CD8-positive, alpha-beta memory T cell (primary cell): Measurements from ENCODE around the gene IRAK1. TPM values are rescaled to one million over a fixed set of nuclear protein-coding genes. Genes with fewer than 3 reads are reported as not detected.
"Not testable (repeated sequence)": the region's sequence is repeated elsewhere in the genome, so short reads cannot be mapped to it uniquely, and the experiment has no call there.

Source experiments
- CTCF ChIA-PET: fragments of 350-600 bp; sonication (Branson Sonifier 250); formaldehyde crosslinking; loops from one replicate; lab custom pipeline; 2021; ENCODE audit warnings: antibody characterized with exemption; lab: Charles Lee
- POLR2A ChIA-PET: fragments of 350-600 bp; sonication (Branson Sonifier 250); formaldehyde crosslinking; loops from one replicate; lab custom pipeline; 2021; ENCODE audit warnings: antibody characterized with exemption; lab: Charles Lee
- DNase-seq, 5 donors: peaks; one replicate each; pipeline versions ENCODE4 v3.0.0 to v3.0.0-alpha.2; 2020 to 2022; ENCODE audit warnings: mixed read lengths in 1 of 5
- H3K27ac ChIP-seq: one replicate; pipeline ENCODE4 v1.7.0; 2013; ENCODE audit warnings: low read depth, mild to moderate bottlenecking, low read length, moderate library complexity
- H3K27me3 ChIP-seq: 2 replicates; pipeline ENCODE4 v1.7.0; 2013; ENCODE audit warnings: low read length, mild to moderate bottlenecking; ENCODE audit not compliant: insufficient read depth, poor library complexity, severe bottlenecking
- H3K36me3 ChIP-seq: 2 replicates; pipeline ENCODE4 v1.7.0; 2013; ENCODE audit warnings: mild to moderate bottlenecking, low read length, moderate library complexity; ENCODE audit not compliant: insufficient read depth
- H3K4me1 ChIP-seq: 2 replicates; pipeline ENCODE4 v1.7.0; 2013; ENCODE audit warnings: mild to moderate bottlenecking, low read length, moderate library complexity; ENCODE audit not compliant: insufficient read depth
- H3K4me3 ChIP-seq: 2 replicates; pipeline ENCODE4 v1.7.0; 2013; ENCODE audit warnings: mild to moderate bottlenecking, low read length
- H3K9me3 ChIP-seq: 2 replicates; pipeline ENCODE4 v1.7.0; 2013; ENCODE audit warnings: mild to moderate bottlenecking, low read length
- H3K27ac Mint-ChIP-seq, 8 donors: one replicate each; pipeline ENCODE4 v1.8.0; 2020 to 2021; ENCODE audit warnings: mixed read lengths in 8 of 8, mild to moderate bottlenecking in 6 of 8, inconsistent platforms in 3 of 8, moderate library complexity in 3 of 8
- H3K27me3 Mint-ChIP-seq, 2 donors: one replicate each; pipeline ENCODE4 v1.8.0; 2020 to 2021; ENCODE audit warnings: mixed read lengths in 2 of 2, mild to moderate bottlenecking in 1 of 2, moderate library complexity in 1 of 2
- H3K36me3 Mint-ChIP-seq, 3 donors: one replicate each; pipeline ENCODE4 v1.8.0; 2020 to 2021; ENCODE audit warnings: mixed read lengths in 3 of 3, inconsistent platforms in 1 of 3, mild to moderate bottlenecking in 1 of 3
- H3K4me1 Mint-ChIP-seq, 3 donors: one replicate each; pipeline ENCODE4 v1.8.0; 2020 to 2021; ENCODE audit warnings: mixed read lengths in 3 of 3, inconsistent platforms in 1 of 3, mild to moderate bottlenecking in 1 of 3
- H3K4me3 Mint-ChIP-seq, 7 donors: one replicate each; pipeline ENCODE4 v1.8.0; 2020 to 2021; ENCODE audit warnings: mixed read lengths in 7 of 7, mild to moderate bottlenecking in 6 of 7, moderate library complexity in 4 of 7, inconsistent platforms in 2 of 7
- H3K9me3 Mint-ChIP-seq, 5 donors: one replicate each; pipeline ENCODE4 v1.8.0; 2020 to 2022; ENCODE audit warnings: mixed read lengths in 5 of 5, mild to moderate bottlenecking in 3 of 5, moderate library complexity in 2 of 5, inconsistent platforms in 1 of 5
- polyA plus RNA-seq: library from polyadenylated mRNA; unstranded; fragments of 300-500 nt; fragmentation: Illumina TruSeq; gene quantifications from one replicate; pipeline ENCODE4 v1.2.3, GENCODE V29; 2021
- total RNA-seq, 2 experiments: library from RNA; stranded (reverse); gene quantifications; one replicate each; pipeline ENCODE4 v1.2.3, GENCODE V29; 2021

The IRAK1 gene
- total and polyA plus RNA-seq, 3 experiments from 2014 or later = 58.0 to 214 (median 208) TPM

- Mint-ChIP-seq H3K4me1 (peaks cover 37 to 51% (median 43%) of the 10 kb centered on the region in 3 donors), H3K4me3 (peak overlapping the region; percentile 66 to 89 (median 76)), H3K36me3 (no peaks in the 10 kb centered on the region), H3K27ac (peak overlapping the region; percentile 91 to 99 (median 95)), H3K27me3 (peaks cover 0 to 6% of the 10 kb centered on the region in 2 donors), H3K9me3 (no peaks in the 10 kb centered on the region)
- no peaks in the 10 kb centered on the region for H3K9me3 ChIP-seq
- no peak overlapping the region for H3K27ac ChIP-seq
- no peak for DNase-seq
- H3K4me1 ChIP-seq = peaks cover 48% of the 10 kb centered on the region
- H3K4me3 ChIP-seq = peak overlapping the region; percentile 23
- ChIA-PET CTCF (interaction anchor here (1.2 to 2.8 kb wide), 4 partner anchors 10 to 33 kb away, joined by 3 to 9 read pairs (median 4); partner anchors contain the start of gene HCFC1), POLR2A (interaction anchor here (0.7 to 2.2 kb wide), 6 partner anchors 9 to 33 kb away, joined by 3 to 15 read pairs (median 4); partner anchors contain the start of genes HCFC1 and TMEM187)
- H3K36me3 ChIP-seq = no peaks in the 10 kb centered on the region
- no peaks in the 10 kb centered on the region for H3K27me3 ChIP-seq
Measured at GRCh38 chrX:153981231-153981630, 38.5 kb downstream of the IRAK1 start.

- H3K27ac Mint-ChIP-seq = peak overlapping the region; percentile 81 to 99 (median 95)
- Histone ChIP-seq H3K4me1 (peaks cover 47% of the 10 kb centered on the region), H3K27ac (peak overlapping the region; percentile 31)
- not testable (repeated sequence) for H3K9me3 Mint-ChIP-seq, DNase-seq, H3K9me3 ChIP-seq, H3K27me3 ChIP-seq, H3K27me3 Mint-ChIP-seq, H3K4me3 ChIP-seq, H3K36me3 Mint-ChIP-seq, H3K36me3 ChIP-seq
- CTCF ChIA-PET = interaction anchor here (1.3 to 2.8 kb wide), 3 partner anchors 10 to 34 kb away, joined by 4 to 9 read pairs (median 5); partner anchors contain the start of gene HCFC1
- peak overlapping the region; percentile 60 to 89 (median 79) for H3K4me3 Mint-ChIP-seq
- POLR2A ChIA-PET = interaction anchor here (0.7 to 2.2 kb wide), 3 partner anchors 9 to 34 kb away, joined by 3 to 15 read pairs (median 3); partner anchors contain the start of gene HCFC1
- H3K4me1 Mint-ChIP-seq = peaks cover 37 to 53% (median 47%) of the 10 kb centered on the region in 3 donors
Measured at GRCh38 chrX:153980394-153980793, 39.3 kb downstream of the IRAK1 start.

- ChIA-PET CTCF (no interaction called here), POLR2A (interaction anchor here (1.5 kb wide), 1 partner anchor 10 kb away, joined by 4 read pairs; no protein-coding TSS in a partner anchor)
- peak overlapping the region; percentile 80 for H3K27ac ChIP-seq
- H3K4me3 ChIP-seq = no peak overlapping the region
- no peaks in the 10 kb centered on the region for H3K9me3 ChIP-seq
- H3K36me3 Mint-ChIP-seq = peaks cover 0 to 8% (median 0%) of the 10 kb centered on the region in 3 donors
- H3K4me1 Mint-ChIP-seq = peaks cover 19 to 27% (median 25%) of the 10 kb centered on the region in 3 donors
- peak overlapping the region; percentile 73 to 98 (median 92) for H3K27ac Mint-ChIP-seq
- no peak for DNase-seq
- H3K4me3 Mint-ChIP-seq = peak overlapping the region in 4 of 7 donors; percentile 44 to 94 (median 60)
- no peaks in the 10 kb centered on the region for H3K36me3 ChIP-seq
- H3K27me3 Mint-ChIP-seq = peaks cover 0 to 9% of the 10 kb centered on the region in 2 donors
- H3K27me3 ChIP-seq = no peaks in the 10 kb centered on the region
- H3K9me3 Mint-ChIP-seq = peaks cover 0 to 2% (median 0%) of the 10 kb centered on the region in 5 donors
- H3K4me1 ChIP-seq = peaks cover 13% of the 10 kb centered on the region
Measured at GRCh38 chrX:153974726-153975286, 44.9 kb downstream of the IRAK1 start.

GRCh38 chrX:153974003-153974725, 45.5 kb downstream of the IRAK1 start:
- H3K36me3 ChIP-seq = no peaks in the 10 kb centered on the region
- CTCF ChIA-PET = interaction anchor here (1.3 kb wide), 1 partner anchor 22 kb away, joined by 3 read pairs; no protein-coding TSS in a partner anchor
- peak overlapping the region; percentile 65 for H3K4me3 ChIP-seq
- Mint-ChIP-seq H3K4me3 (peak overlapping the region in 6 of 7 donors; percentile 8 to 94 (median 68)), H3K4me1 (peaks cover 23 to 27% (median 25%) of the 10 kb centered on the region in 3 donors), H3K27me3 (peaks cover 0 to 9% of the 10 kb centered on the region in 2 donors), H3K36me3 (peaks cover 0 to 11% (median 0%) of the 10 kb centered on the region in 3 donors), H3K9me3 (peaks cover 0 to 2% (median 0%) of the 10 kb centered on the region in 5 donors), H3K27ac (peak overlapping the region; percentile 73 to 98 (median 92))
- no peaks in the 10 kb centered on the region for H3K9me3 ChIP-seq
- DNase-seq = no peak
- peak overlapping the region; percentile 80 for H3K27ac ChIP-seq
- POLR2A ChIA-PET = interaction anchor here (0.6 to 1.5 kb wide), 2 partner anchors 11 to 95 kb away, joined by 4 to 12 read pairs; no protein-coding TSS in a partner anchor
- H3K27me3 ChIP-seq = no peaks in the 10 kb centered on the region
- peaks cover 13% of the 10 kb centered on the region for H3K4me1 ChIP-seq

- peak overlapping the region; percentile 84 to 98 (median 94) for H3K27ac Mint-ChIP-seq
- H3K9me3 Mint-ChIP-seq = peaks cover 0 to 2% (median 0%) of the 10 kb centered on the region in 5 donors
- Histone ChIP-seq H3K27me3 (no peaks in the 10 kb centered on the region), H3K4me1 (peaks cover 16% of the 10 kb centered on the region), H3K27ac (peak overlapping the region; percentile 80), H3K36me3 (no peaks in the 10 kb centered on the region), H3K9me3 (no peaks in the 10 kb centered on the region), H3K4me3 (peak overlapping the region; percentile 65)
- peaks cover 25 to 29% (median 28%) of the 10 kb centered on the region in 3 donors for H3K4me1 Mint-ChIP-seq
- H3K36me3 Mint-ChIP-seq = peaks cover 0 to 11% (median 0%) of the 10 kb centered on the region in 3 donors
- H3K27me3 Mint-ChIP-seq = peaks cover 0 to 9% of the 10 kb centered on the region in 2 donors
- ChIA-PET POLR2A (interaction anchor here (0.8 to 3.7 kb wide), 3 partner anchors 12 to 425 kb away, joined by 4 to 27 read pairs (median 4); partner anchors contain the start of gene RPL10), CTCF (interaction anchor here (1.3 kb wide), 1 partner anchor 23 kb away, joined by 3 read pairs; no protein-coding TSS in a partner anchor)
- DNase-seq = no peak
- peak overlapping the region; percentile 85 to 94 (median 91) for H3K4me3 Mint-ChIP-seq
Measured at GRCh38 chrX:153973127-153974002, 46.3 kb downstream of the IRAK1 start.

- H3K36me3 Mint-ChIP-seq = peaks cover 0 to 14% (median 0%) of the 10 kb centered on the region in 3 donors
- peaks cover 0 to 10% of the 10 kb centered on the region in 2 donors for H3K27me3 Mint-ChIP-seq
- Histone ChIP-seq H3K27me3 (no peaks in the 10 kb centered on the region), H3K4me1 (peaks cover 24% of the 10 kb centered on the region), H3K9me3 (no peaks in the 10 kb centered on the region), H3K4me3 (peak within 1 kb of the TSS; percentile 93), H3K36me3 (no peaks in the 10 kb centered on the region), H3K27ac (peak within 1 kb of the TSS; percentile 94)
- peaks cover 33 to 37% (median 36%) of the 10 kb centered on the region in 3 donors for H3K4me1 Mint-ChIP-seq
- ChIA-PET CTCF (no interaction called here), POLR2A (interaction anchor here (0.6 to 3.7 kb wide), 5 partner anchors 9 to 426 kb away, joined by 3 to 27 read pairs (median 4); partner anchors contain the start of gene RPL10)
- H3K9me3 Mint-ChIP-seq = peaks cover 0 to 2% (median 0%) of the 10 kb centered on the region in 5 donors
- peak; percentile 80 to 92 (median 90) for DNase-seq
- peak within 1 kb of the TSS; percentile 98 to 100 (median 100) for H3K27ac Mint-ChIP-seq
- H3K4me3 Mint-ChIP-seq = peak within 1 kb of the TSS; percentile 95 to 100 (median 100)
Measured at GRCh38 chrX:153972368-153973126, 47.2 kb downstream of the IRAK1 start, which contains the start of gene TMEM187. TSS of gene TMEM187 (plus strand) at chrX:153972754. CDS start at chrX:153982063, 9,309 bp downstream.
